ENCODE data around the gene TSEN2.

The TSEN2 gene

GRCh38 chr3:12557473-12558100, 73.3 kb downstream of the TSEN2 start:
- DNase-seq = no peak

GRCh38 chr3:12558706-12559105, 74.4 kb downstream of the TSEN2 start:
- DNase-seq = no peak

DNA sequence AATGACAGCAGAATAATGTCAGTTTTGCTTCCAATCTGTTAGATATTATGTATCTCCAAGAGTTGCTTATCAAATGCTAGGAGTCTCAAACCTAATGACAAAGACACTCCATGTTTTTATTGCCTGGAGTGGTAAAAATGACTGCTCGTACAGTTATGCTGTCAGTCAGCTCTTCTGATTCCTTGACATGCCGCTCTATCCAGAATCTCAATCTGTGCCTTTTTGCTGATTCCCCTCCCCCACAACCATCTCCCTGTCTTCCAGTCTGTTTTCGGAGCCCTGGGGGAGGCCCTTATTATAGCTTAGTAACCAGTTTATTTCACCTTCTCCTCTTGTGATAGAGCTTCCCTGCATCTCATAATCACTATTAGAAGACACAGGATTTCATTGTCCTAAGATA, 75.2 kb downstream of the TSEN2 start:
- no peak for DNase-seq

DNA sequence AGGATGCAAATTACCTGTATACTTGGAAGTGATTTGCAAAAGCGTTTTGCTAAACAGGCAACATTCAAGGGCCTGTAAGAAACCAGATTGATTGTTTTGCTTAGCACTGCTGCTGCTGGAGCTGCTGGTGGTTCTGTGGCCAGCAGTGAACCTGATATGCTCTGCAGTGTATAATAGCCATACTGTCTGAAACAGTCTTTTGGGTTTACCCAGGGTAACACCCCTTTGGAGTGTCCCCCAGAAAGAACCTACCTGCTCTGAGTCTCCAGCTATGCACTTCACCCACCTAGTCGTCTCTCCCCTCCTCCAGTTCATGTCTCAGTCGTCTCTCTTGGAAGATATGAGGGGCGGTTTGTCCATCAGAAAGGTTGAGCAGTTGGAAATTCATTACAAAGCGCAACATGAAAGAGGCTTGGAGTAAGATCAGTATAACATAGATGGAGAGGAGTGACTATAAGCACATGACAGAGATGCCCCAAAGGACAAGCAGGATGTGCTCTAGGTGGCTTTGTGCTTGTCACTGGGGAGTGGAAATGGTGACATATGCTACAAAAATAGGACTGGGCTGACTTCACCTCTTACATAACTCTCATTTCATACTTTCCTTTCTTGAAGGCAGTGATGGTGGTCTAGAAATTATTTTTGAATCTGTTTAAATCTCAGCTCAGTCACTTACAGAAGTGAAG, 76.4 kb downstream of the TSEN2 start:
- DNase-seq = no peak

DNA sequence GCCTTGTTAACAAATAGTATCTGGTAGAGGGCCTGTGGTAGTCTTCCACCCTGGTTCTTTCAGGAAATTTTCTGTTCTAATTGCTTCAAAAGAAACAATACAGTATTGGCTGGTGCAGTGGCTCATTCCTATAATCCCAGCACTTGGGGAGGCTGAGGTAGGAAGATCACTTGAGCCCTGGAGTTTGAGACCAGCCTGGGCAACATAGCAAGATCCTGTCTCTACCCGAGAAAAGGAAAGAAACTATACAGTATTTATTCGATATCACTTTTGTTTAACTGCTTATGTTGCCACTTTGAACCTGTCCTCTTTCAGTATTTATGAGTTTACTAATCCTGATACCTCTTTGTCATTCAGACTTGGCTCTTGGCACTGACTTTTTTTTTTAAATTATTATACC, 77.1 kb downstream of the TSEN2 start:
- no peak for DNase-seq

DNA sequence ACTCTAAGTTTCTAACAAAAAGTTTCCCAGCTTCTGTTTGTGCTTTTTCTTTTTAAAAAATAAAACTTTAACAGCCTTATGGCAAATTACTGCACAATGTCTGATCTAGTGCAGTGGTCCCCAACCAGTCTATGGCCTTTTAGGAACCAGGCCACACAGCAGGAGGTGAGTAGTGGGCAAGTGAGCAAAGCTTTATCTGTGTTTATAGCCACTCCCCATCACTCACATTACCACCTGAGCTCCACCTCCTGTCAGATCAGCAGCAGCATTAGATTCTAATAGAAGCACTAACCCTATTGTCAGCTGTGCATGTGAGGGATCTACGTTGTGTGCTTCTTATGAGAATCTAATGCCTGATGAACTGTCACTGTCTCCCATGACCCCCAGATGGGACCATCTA, 78.2 kb downstream of the TSEN2 start:
- DNase-seq = no peak

- DNase-seq = no peak
These were observed 82.7 kb downstream of the TSEN2 start for GRCh38 chr3:12566976-12567375.

GRCh38 chr3:12568747-12569146, 84.5 kb downstream of the TSEN2 start:
- DNase-seq = no peak

GRCh38 chr3:12569836-12570235, 85.6 kb downstream of the TSEN2 start:
- DNase-seq = no peak

DNA sequence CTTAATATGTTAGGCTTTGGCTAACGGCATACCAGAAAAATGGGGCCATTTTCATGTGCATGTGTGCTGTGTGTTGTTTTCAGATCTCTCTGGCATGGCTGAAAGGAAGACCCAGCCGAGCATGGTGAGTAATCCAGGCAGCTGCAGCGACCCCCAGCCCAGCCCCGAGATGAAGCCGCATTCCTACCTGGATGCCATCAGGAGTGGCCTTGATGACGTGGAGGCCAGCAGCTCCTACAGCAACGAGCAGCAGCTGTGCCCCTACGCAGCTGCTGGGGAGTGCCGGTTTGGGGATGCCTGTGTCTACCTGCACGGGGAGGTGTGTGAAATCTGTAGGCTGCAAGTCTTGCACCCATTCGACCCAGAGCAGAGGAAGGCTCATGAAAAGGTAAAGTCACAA, 87.7 kb downstream of the TSEN2 start:
- DNase-seq = no peak

GRCh38 chr3:12574131-12574530, 89.9 kb downstream of the TSEN2 start:
- no peak for DNase-seq

DNA sequence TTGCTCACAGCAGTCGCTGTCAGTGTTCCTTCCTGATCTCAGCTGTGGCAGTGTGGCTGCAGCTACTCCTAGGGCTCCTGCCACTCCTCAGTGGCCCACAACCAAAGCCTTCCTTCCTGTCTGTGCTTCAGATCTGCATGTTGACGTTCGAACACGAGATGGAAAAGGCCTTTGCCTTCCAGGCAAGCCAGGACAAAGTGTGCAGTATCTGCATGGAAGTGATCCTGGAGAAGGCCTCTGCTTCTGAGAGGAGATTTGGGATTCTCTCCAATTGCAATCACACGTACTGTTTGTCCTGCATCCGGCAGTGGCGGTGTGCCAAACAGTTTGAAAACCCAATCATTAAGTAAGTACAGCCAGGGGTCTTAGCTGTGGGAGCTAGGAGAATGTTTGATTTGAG, 90.4 kb downstream of the TSEN2 start:
- no peak for DNase-seq

DNA sequence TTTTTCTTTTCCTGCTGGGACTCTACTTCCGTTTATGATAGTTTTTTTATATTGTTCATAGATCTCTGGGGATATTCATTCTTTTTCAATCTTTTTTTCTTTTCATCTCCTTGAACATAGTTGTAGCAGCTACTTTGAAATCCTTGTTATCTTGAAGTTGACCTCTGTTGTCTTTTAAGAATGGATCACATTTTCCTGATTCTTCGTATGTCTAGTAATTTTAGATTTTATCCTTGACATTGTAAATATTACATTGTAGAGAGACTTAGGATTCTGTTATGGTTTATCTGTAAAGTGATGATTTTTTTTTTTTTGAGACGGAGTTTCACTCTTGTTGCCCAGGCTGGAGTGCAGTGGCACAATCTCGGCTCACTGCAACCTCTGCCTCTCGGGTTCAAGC, 93.1 kb downstream of the TSEN2 start:
- no peak for DNase-seq

- no peak for DNase-seq
These were observed 94.5 kb downstream of the TSEN2 start for GRCh38 chr3:12578742-12579141.

- DNase-seq = no peak
These were observed 95.2 kb downstream of the TSEN2 start for GRCh38 chr3:12579456-12579855.

DNA sequence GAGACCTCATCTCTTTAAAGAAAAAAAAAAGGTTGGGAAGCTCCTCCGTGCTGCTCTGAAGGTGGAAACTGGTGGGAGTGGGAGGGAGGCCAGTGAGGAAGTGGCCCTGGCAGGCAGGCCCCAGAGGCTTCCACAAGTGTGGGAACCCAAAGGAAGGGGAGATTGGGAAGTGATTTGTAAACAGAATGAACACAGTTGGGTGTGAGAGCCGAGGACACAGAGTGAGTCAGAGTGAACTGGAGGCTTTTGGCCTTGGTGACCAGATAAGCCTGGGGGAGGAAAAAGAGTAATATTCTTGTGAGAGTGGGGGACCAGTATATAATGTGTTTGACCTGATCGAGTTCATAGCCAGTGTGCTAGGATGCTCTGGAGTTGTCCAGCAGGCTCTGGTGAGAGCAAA, 95.6 kb downstream of the TSEN2 start:
- no peak for DNase-seq

DNA sequence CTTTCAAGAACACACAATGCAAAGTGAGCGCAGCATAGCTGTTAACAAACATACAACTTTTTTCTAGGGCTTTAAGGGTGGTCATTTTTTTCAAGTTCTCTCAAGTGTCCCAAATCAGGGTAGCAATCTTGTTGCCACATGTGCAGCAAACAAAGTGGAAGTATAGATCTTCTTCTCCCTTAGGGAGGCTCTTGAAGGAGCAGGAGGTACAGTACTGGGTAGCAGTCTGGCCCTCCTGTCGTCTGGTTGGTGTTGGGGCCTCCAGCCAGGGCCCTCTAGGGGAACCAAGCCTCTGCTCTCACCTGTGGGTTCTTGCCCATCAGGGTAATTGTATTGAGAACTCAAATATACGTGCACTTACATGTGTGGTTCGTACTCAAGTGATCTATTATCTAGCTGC, 98.5 kb downstream of the TSEN2 start:
- DNase-seq = no peak

Data from NCI-H2107 (cell line).